ENCODE results near the gene PRRC2A. TPM values are rescaled to one million over a fixed set of nuclear protein-coding genes. Genes with fewer than 3 reads are reported as not detected.

Gene PRRC2A
- polyA plus RNA-seq, 3 donors from 2014 or later, result 2.3 to 13.4 TPM; not detected in 1

- Mint-ChIP-seq H3K27ac (peak overlapping the region; percentile 95 to 99 (median 99)), H3K27me3 (ENCODE audit: low read depth in 3 of 3) (peaks cover 12 to 16% (median 13%) of the 10 kb centered on the region in 3 donors), H3K36me3 (peaks cover 4 to 29% (median 10%) of the 10 kb centered on the region in 3 donors), H3K4me1 (peaks cover 69 to 74% of the 10 kb centered on the region in 2 donors), H3K4me3 (peak overlapping the region; percentile 88 to 100 (median 97)), H3K9me3 (no peaks in the 10 kb centered on the region)
- peak in 1 of 3 donors; percentile 12 for DNase-seq
These were observed 43.7 kb downstream of the PRRC2A start for GRCh38 chr6:31663961-31664789.

- peak; percentile 88 to 91 (median 90) for DNase-seq
- Mint-ChIP-seq H3K4me1 (peaks cover 61 to 66% of the 10 kb centered on the region in 2 donors), H3K9me3 (no peaks in the 10 kb centered on the region), H3K4me3 (peak within 1 kb of the TSS; percentile 88 to 100 (median 97)), H3K27me3 (ENCODE audit: low read depth in 3 of 3) (peaks cover 12 to 16% (median 13%) of the 10 kb centered on the region in 3 donors), H3K36me3 (peaks cover 4 to 34% (median 10%) of the 10 kb centered on the region in 3 donors), H3K27ac (peak within 1 kb of the TSS; percentile 95 to 99 (median 99))
These were observed 44.4 kb downstream of the PRRC2A start, which contains the start of gene GPANK1 for GRCh38 chr6:31664790-31665500. GPANK1 (minus strand) TSS chr6:31664997; CDS start chr6:31664478, 519 bp downstream.

DNA sequence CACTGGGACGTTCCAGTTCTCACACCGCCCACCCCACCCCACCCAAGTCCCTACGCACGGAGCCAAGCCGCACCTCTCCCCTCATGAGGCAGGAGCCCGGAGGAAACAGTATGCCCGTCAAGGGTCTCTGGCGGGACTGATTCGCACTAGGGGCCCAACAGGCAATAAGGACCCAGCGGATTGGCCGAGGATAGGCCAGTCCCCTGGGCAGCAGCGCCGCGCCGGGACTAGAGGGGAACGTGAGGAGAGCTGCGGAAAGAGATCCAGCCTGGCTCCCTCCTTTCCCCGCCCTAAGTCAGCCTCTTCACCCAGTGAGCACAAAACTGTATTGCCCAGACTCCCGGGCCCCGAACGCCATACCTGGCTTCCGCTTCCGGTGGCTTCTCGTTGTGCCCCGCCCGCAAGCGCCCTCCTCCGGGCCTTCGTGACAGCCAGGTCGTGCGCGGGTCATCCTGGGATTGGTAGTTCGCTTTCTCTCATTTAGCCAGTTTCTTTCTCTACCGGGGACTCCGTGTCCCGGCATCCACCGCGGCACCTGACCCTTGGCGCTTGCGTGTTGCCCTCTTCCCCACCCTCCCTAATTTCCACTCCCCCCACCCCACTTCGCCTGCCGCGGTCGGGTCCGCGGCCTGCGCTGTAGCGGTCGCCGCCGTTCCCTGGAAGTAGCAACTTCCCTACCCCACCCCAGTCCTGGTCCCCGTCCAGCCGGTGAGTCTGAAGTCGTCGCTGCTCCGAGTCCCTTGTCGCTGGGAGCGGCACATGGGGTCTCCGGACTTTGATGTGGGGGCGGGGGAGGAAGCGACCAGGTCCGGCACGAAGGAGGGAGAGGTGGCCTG lies 45.2 kb downstream of the PRRC2A start, which contains the start of gene CSNK2B:
CSNK2B (plus strand) TSS at position 580 of the 836 bp plus-strand sequence. CDS start 752 bp downstream, outside the sequence.
- H3K4me1 Mint-ChIP-seq, result peaks cover 56 to 61% of the 10 kb centered on the region in 2 donors

DNA sequence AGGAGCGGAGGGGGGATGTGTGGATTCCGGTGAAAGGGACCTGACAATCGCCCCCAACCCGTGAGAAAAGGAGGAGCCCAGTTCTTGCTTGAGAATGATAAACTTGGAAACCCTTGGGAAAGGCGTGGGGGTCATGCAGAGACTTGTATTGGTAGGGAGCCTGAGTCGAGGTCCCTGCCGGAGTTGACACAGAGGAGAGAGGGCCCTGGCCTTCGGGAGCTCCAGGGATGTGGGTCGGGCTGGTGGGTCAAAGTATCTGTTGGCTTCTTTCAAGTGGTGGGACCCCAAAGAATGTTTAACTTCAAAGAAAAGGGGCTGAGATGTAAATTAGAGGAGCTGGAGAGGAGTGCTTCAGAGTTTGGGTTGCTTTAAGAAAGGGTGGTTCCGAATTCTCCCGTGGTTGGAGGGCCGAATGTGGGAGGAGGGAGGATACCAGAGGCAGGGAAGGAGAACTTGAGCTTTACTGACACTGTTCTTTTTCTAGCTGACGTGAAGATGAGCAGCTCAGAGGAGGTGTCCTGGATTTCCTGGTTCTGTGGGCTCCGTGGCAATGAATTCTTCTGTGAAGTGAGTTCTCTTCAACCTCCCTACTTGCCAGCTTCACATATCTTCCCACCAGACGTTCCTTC lies 45.9 kb downstream of the PRRC2A start:
- Mint-ChIP-seq H3K27ac (peak overlapping the region; percentile 95 to 99 (median 99)), H3K4me3 (peak overlapping the region; percentile 88 to 100 (median 97)), H3K4me1 (peaks cover 50 to 54% of the 10 kb centered on the region in 2 donors), H3K36me3 (peaks cover 4 to 45% (median 15%) of the 10 kb centered on the region in 3 donors), H3K27me3 (ENCODE audit: low read depth in 3 of 3) (peaks cover 12 to 16% (median 13%) of the 10 kb centered on the region in 3 donors), H3K9me3 (no peaks in the 10 kb centered on the region)
- no peak for DNase-seq

More for the DNA sequence above, 45.2 kb downstream of the PRRC2A start, which contains the start of gene CSNK2B:
- H3K9me3 Mint-ChIP-seq, result no peaks in the 10 kb centered on the region
- peak; percentile 97 for DNase-seq
- peaks cover 4 to 41% (median 15%) of the 10 kb centered on the region in 3 donors for H3K36me3 Mint-ChIP-seq
- H3K27me3 Mint-ChIP-seq (ENCODE audit: low read depth in 3 of 3), result peaks cover 12 to 16% (median 13%) of the 10 kb centered on the region in 3 donors
- H3K4me3 Mint-ChIP-seq, result peak within 1 kb of the TSS; percentile 88 to 100 (median 97)
- peak within 1 kb of the TSS; percentile 95 to 99 (median 99) for H3K27ac Mint-ChIP-seq

DNA sequence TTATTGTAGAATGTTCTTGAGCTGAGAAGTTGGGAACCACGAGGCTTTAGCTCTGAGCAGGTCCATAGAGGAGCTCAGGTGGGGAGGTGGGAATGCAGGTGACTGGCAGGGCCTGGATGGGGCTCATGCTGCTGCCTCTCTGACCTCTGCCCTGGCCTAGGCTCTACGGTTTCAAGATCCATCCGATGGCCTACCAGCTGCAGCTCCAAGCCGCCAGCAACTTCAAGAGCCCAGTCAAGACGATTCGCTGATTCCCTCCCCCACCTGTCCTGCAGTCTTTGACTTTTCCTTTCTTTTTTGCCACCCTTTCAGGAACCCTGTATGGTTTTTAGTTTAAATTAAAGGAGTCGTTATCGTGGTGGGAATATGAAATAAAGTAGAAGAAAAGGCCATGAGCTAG lies 49.2 kb downstream of the PRRC2A start, which contains the start of gene LY6G5B:
LY6G5B (plus strand) TSS at position 301 of the 400 bp plus-strand sequence. CDS start 975 bp downstream, outside the sequence.
- H3K36me3 Mint-ChIP-seq, result peaks cover 11 to 47% (median 17%) of the 10 kb centered on the region in 3 donors
- H3K27me3 Mint-ChIP-seq (ENCODE audit: low read depth in 3 of 3), result peaks cover 9 to 14% (median 11%) of the 10 kb centered on the region in 3 donors
- DNase-seq, result no peak
- H3K27ac Mint-ChIP-seq, result peak within 1 kb of the TSS in 1 of 6 donors; percentile 23
- no peak within 1 kb of the TSS for H3K4me3 Mint-ChIP-seq
- H3K9me3 Mint-ChIP-seq, result no peaks in the 10 kb centered on the region
- H3K4me1 Mint-ChIP-seq, result peaks cover 28 to 34% of the 10 kb centered on the region in 2 donors

DNA sequence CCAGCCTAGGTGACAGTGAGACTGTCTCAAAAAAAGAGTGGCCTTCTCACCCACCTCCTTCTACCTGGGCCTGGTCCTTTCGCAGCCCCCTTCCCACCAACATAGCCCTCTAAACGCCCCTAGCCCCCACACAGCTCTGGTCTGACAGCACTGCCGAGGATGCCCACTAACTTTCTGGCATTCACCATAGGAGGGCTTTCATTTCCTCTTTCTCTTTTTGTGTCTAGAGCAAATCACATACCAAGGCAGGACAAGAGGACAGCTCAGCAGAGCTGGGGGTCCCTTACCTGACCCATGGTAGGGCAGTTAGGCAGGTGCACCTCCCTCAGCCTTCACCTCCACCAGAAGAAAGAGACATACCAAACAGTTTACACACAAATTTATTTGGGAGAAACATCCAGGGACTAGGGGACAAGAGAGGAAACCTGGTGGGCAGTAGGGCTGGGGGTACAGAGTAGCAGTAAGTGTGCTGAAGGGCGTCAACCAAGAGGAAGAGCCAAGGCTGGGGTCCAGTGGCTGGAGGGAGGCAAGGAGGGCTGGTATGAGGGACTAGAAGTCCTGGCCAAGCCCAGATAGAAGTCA lies 55.9 kb downstream of the PRRC2A start:
- Mint-ChIP-seq H3K36me3 (peaks cover 9 to 11% (median 10%) of the 10 kb centered on the region in 3 donors), H3K27ac (peak overlapping the region in 1 of 6 donors; percentile 61)

DNA sequence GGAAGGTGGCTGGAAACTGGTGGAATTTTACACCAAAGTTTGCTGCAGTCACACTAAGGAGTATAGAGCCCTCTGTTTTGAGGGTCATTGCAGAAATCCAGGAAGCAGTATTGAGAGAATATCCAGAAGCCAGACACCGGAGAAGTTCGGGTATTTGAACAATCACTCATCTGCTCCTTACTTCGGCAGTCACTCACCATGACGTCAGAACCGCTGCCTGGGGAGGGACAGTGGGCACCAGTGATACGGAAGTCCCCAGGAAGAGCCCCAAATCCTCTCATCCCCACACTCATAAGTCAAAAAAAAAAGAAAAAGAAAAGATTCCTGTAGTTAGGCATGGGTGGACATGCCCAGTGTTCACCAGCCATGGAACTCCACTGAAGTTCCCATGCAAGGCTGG lies 56.4 kb downstream of the PRRC2A start:
- Mint-ChIP-seq H3K4me1 (peaks cover 20 to 26% of the 10 kb centered on the region in 2 donors), H3K27me3 (ENCODE audit: low read depth in 3 of 3) (peaks cover 0 to 8% (median 4%) of the 10 kb centered on the region in 3 donors), H3K27ac (no peak overlapping the region), H3K9me3 (no peaks in the 10 kb centered on the region), H3K36me3 (peaks cover 9 to 11% (median 10%) of the 10 kb centered on the region in 3 donors), H3K4me3 (no peak overlapping the region)
- no peak for DNase-seq

More for the DNA sequence above, 55.9 kb downstream of the PRRC2A start:
- Mint-ChIP-seq H3K4me1 (peaks cover 16 to 22% of the 10 kb centered on the region in 2 donors), H3K27me3 (ENCODE audit: low read depth in 3 of 3) (peaks cover 0 to 8% (median 4%) of the 10 kb centered on the region in 3 donors), H3K4me3 (no peak overlapping the region), H3K9me3 (no peaks in the 10 kb centered on the region)
- DNase-seq, result no peak

DNA sequence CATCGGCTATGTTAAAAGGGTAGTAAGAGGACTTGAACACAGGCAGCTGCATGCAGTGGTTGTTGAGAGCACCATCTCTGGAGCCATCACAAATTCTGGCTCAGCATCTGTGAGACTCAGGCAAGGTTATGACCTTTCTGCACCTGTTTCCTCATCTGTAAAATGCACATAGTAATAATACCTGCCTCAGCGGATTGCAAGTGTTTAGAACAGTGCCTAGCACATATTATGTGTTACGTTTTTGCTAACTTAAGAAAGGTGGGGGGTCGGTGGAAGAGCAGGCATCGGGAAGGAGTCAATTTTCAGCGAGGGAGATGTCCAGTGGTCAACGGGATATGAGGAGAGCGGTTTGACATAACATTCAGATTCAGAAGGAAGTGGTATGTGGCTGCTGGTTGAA lies 57.4 kb downstream of the PRRC2A start:
- peak overlapping the region in 1 of 6 donors; percentile 25 for H3K27ac Mint-ChIP-seq
- peaks cover 20 to 26% of the 10 kb centered on the region in 2 donors for H3K4me1 Mint-ChIP-seq
- peaks cover 4 to 6% (median 4%) of the 10 kb centered on the region in 3 donors for H3K36me3 Mint-ChIP-seq
- H3K9me3 Mint-ChIP-seq, result no peaks in the 10 kb centered on the region
- peaks cover 0 to 8% (median 2%) of the 10 kb centered on the region in 3 donors for H3K27me3 Mint-ChIP-seq (ENCODE audit: low read depth in 3 of 3)
- no peak for DNase-seq
- H3K4me3 Mint-ChIP-seq, result no peak overlapping the region

- peak; percentile 60 to 73 (median 66) for DNase-seq
- H3K4me3 Mint-ChIP-seq, result peak within 1 kb of the TSS; percentile 83 to 99 (median 89)
- H3K4me1 Mint-ChIP-seq, result peaks cover 22 to 26% of the 10 kb centered on the region in 2 donors
- H3K36me3 Mint-ChIP-seq, result peaks cover 0 to 6% (median 0%) of the 10 kb centered on the region in 3 donors
- H3K27me3 Mint-ChIP-seq (ENCODE audit: low read depth in 3 of 3), result peaks cover 0 to 8% (median 4%) of the 10 kb centered on the region in 3 donors
- H3K9me3 Mint-ChIP-seq, result no peaks in the 10 kb centered on the region
- H3K27ac Mint-ChIP-seq, result peak within 1 kb of the TSS; percentile 48 to 97 (median 82)
These were observed 60.0 kb downstream of the PRRC2A start, which contains the start of gene LY6G5C for GRCh38 chr6:31680226-31681134. LY6G5C (minus strand) TSS chr6:31681067; CDS start chr6:31680373, 694 bp downstream.

DNA sequence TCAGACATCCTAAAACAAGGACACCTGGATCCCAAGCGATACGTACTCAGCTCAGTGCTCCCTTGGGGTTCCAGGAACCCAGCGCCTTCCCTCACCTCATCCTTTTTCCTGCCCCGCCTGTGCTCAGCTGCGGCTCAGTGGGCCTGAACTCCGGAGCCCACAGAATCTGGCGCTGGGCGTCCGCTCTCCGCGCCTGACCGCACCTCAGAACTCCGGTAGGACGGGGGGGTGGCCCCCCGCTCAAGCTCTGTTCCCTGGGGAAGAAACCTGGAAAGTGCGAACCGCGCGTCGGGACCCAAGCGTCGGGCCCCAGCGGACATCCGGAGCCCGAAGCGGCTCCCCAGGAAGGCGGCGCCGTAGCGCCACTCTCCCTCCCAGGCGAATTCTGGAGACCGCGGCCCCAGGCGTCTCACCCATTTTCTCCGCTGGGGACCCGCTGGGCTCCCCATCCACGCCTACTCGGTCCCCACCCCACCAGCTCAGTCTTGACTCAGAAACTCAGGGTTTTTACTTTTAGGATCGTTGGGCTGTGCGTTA lies 60.7 kb downstream of the PRRC2A start:
- peaks cover 0 to 8% (median 5%) of the 10 kb centered on the region in 3 donors for H3K27me3 Mint-ChIP-seq (ENCODE audit: low read depth in 3 of 3)
- peaks cover 2 to 9% (median 2%) of the 10 kb centered on the region in 3 donors for H3K36me3 Mint-ChIP-seq
- H3K9me3 Mint-ChIP-seq, result no peaks in the 10 kb centered on the region
- peaks cover 22 to 26% of the 10 kb centered on the region in 2 donors for H3K4me1 Mint-ChIP-seq
- peak overlapping the region; percentile 83 to 99 (median 89) for H3K4me3 Mint-ChIP-seq
- peak overlapping the region in 5 of 6 donors; percentile 45 to 97 (median 81) for H3K27ac Mint-ChIP-seq
- DNase-seq, result peak; percentile 30 to 33 (median 30)

GRCh38 chr6:31683591-31683990 lies 63.1 kb downstream of the PRRC2A start:
- H3K27ac Mint-ChIP-seq, result peak overlapping the region in 1 of 6 donors; percentile 69
- H3K4me3 Mint-ChIP-seq, result no peak overlapping the region
- peaks cover 21 to 26% of the 10 kb centered on the region in 2 donors for H3K4me1 Mint-ChIP-seq

More at GRCh38 chr6:31683591-31683990, 63.1 kb downstream of the PRRC2A start:
- H3K27me3 Mint-ChIP-seq (ENCODE audit: low read depth in 3 of 3), result peaks cover 0 to 4% (median 4%) of the 10 kb centered on the region in 3 donors
- no peak for DNase-seq
- peaks cover 4 to 17% (median 9%) of the 10 kb centered on the region in 3 donors for H3K36me3 Mint-ChIP-seq
- no peaks in the 10 kb centered on the region for H3K9me3 Mint-ChIP-seq
